ENCODE measurements around the gene ERCC1. TPM values are rescaled to one million over a fixed set of nuclear protein-coding genes. Genes with fewer than 3 reads are reported as not detected.
A peak's percentile ranks its signal among the peaks of the same experiment; 100 is the strongest.

Gene ERCC1
- total RNA-seq, 1 experiment from 2014 or later, result 43.7 TPM

- TF ChIP-seq, protein P1, sequence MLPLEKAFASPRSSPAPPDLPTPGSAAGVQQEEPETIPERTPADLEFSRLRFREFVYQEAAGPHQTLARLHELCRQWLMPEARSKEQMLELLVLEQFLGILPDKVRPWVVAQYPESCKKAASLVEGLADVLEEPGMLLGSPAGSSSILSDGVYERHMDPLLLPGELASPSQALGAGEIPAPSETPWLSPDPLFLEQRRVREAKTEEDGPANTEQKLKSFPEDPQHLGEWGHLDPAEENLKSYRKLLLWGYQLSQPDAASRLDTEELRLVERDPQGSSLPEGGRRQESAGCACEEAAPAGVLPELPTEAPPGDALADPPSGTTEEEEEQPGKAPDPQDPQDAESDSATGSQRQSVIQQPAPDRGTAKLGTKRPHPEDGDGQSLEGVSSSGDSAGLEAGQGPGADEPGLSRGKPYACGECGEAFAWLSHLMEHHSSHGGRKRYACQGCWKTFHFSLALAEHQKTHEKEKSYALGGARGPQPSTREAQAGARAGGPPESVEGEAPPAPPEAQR (CRISPR knock-in tag; IDR thresholded peaks at IDR 0.05), result no peak
- no peak for TF ChIP-seq CBFB (CRISPR knock-in tag; IDR thresholded peaks at IDR 0.05; ENCODE audit: low read depth)
- TF ChIP-seq MYBL2 (CRISPR knock-in tag; IDR thresholded peaks at IDR 0.05), result peak; percentile 59; the same call in 1 of the 2 replicates
- peak; percentile 82 for TF ChIP-seq GABPB1 (CRISPR knock-in tag; IDR thresholded peaks at IDR 0.05)
- TF ChIP-seq NFE2L1 (CRISPR knock-in tag; IDR thresholded peaks at IDR 0.05), result peak; percentile 24; the same call in 1 of the 2 replicates
- 0 out of 2 replicates have a peak, but pooled peaks have one; percentile 39 for TF ChIP-seq SMAD3 (CRISPR knock-in tag; IDR thresholded peaks at IDR 0.05; ENCODE audit: borderline replicate concordance)
- TF ChIP-seq, protein P2, sequence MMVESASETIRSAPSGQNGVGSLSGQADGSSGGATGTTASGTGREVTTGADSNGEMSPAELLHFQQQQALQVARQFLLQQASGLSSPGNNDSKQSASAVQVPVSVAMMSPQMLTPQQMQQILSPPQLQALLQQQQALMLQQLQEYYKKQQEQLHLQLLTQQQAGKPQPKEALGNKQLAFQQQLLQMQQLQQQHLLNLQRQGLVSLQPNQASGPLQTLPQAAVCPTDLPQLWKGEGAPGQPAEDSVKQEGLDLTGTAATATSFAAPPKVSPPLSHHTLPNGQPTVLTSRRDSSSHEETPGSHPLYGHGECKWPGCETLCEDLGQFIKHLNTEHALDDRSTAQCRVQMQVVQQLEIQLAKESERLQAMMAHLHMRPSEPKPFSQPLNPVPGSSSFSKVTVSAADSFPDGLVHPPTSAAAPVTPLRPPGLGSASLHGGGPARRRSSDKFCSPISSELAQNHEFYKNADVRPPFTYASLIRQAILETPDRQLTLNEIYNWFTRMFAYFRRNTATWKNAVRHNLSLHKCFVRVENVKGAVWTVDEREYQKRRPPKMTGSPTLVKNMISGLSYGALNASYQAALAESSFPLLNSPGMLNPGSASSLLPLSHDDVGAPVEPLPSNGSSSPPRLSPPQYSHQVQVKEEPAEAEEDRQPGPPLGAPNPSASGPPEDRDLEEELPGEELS (CRISPR knock-in tag; IDR thresholded peaks at IDR 0.05), result peak; percentile 51; the same call in 1 of the 2 replicates
- peak; percentile 55; the same call in 1 of the 2 replicates for TF ChIP-seq HMGXB4 (CRISPR knock-in tag; IDR thresholded peaks at IDR 0.05)
- TF ChIP-seq ETV6 (CRISPR knock-in tag; IDR thresholded peaks at IDR 0.05), result peak; percentile 50
- 0 out of 2 replicates have a peak, but pooled peaks have one; percentile 36 for TF ChIP-seq ARID4B (CRISPR knock-in tag; IDR thresholded peaks at IDR 0.05; ENCODE audit: borderline replicate concordance)
Measured at GRCh38 chr19:45423589-45424190, at the start of gene ERCC1 (continued).

- Mint-ChIP-seq H3K4me3 (peak overlapping the region; percentile 73), H3K27me3 (ENCODE audit: low read depth) (peaks cover 81% of the 10 kb centered on the region), H3K27ac (no peak overlapping the region), H3K36me3 (no peaks in the 10 kb centered on the region), H3K9me3 (no peaks in the 10 kb centered on the region), H3K4me1 (peaks cover 32% of the 10 kb centered on the region)
- ChIA-PET POLR2A (no interaction called here), CTCF (interaction anchor here (1.8 to 5.0 kb wide), 2 partner anchors 12 to 34 kb away, joined by 13 to 33 read pairs; no protein-coding TSS in a partner anchor)
- ATAC-seq, result no peak
- DNase-seq (ENCODE audit: low spot score), result no peak
- TF ChIP-seq NFYB (CRISPR knock-in tag; conservative IDR thresholded peaks at IDR 0.05; ENCODE audit: low read depth) (no peak), JAZF1 (CRISPR knock-in tag; IDR thresholded peaks at IDR 0.05) (no peak), MXD4 (CRISPR knock-in tag; IDR thresholded peaks at IDR 0.05; ENCODE audit: borderline replicate concordance) (no peak)
- TF ChIP-seq, protein P3, sequence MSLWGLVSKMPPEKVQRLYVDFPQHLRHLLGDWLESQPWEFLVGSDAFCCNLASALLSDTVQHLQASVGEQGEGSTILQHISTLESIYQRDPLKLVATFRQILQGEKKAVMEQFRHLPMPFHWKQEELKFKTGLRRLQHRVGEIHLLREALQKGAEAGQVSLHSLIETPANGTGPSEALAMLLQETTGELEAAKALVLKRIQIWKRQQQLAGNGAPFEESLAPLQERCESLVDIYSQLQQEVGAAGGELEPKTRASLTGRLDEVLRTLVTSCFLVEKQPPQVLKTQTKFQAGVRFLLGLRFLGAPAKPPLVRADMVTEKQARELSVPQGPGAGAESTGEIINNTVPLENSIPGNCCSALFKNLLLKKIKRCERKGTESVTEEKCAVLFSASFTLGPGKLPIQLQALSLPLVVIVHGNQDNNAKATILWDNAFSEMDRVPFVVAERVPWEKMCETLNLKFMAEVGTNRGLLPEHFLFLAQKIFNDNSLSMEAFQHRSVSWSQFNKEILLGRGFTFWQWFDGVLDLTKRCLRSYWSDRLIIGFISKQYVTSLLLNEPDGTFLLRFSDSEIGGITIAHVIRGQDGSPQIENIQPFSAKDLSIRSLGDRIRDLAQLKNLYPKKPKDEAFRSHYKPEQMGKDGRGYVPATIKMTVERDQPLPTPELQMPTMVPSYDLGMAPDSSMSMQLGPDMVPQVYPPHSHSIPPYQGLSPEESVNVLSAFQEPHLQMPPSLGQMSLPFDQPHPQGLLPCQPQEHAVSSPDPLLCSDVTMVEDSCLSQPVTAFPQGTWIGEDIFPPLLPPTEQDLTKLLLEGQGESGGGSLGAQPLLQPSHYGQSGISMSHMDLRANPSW (CRISPR knock-in tag; conservative IDR thresholded peaks at IDR 0.05; ENCODE audit: low read depth), result no peak
Measured at GRCh38 chr19:45473367-45473681, 49.6 kb upstream of the ERCC1 start.

Measured in WTC11 (cell line).